22Rv1 (cell line): Measurements from ENCODE around the gene GPATCH8.

Experiments used
- H3K27ac ChIP-seq: fragments of 450-650 bp; 2 replicates; pipeline ENCODE4 v1.5.1; 2017
- ZFX ChIP-seq: fragments of 450-650 bp; IDR thresholded peaks from 2 replicates; pipeline ENCODE4 v1.6.1; 2017; ENCODE audit warnings: antibody characterized with exemption, borderline replicate concordance
- TF ChIP-seq, protein P1 (sequence below): fragments of 450-650 bp; IDR thresholded peaks from 2 replicates; pipeline ENCODE4 v1.5.1; 2017; ENCODE audit warnings: mild to moderate bottlenecking

Gene GPATCH8

DNA sequence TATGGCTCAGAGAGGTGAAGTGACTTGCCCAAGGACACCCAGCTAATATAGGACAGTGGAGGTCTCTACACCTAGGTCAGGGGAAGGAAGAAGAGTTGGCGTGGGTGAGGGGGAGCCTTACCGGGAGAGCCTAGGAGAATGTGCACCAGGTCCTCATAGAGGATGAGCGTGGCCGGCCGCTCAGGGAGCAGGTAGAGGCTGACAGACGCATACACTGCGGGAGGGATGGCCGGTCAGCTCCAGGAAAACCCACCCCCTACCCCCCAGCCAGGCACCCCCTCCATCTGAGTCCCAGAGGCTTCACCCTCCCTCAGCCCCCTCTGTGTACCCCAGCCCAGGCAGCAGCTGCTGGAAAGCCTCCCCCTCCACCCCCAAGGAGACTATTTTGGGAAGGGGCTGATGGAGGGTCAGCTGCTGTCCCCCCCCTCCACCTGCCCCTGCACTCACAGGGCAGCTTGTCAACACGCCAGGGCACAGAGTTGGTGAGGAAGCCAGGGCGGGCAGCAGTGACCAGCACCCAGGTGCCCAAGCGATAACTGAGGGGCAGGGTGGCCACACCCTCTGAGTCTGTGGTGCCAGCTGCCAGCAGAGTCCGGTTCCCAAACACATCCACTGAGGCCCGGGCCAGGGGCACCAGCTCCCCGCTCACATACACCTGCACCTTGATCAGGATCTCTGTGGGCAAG lies 143.6 kb downstream of the GPATCH8 start:
- TF ChIP-seq, protein P1, sequence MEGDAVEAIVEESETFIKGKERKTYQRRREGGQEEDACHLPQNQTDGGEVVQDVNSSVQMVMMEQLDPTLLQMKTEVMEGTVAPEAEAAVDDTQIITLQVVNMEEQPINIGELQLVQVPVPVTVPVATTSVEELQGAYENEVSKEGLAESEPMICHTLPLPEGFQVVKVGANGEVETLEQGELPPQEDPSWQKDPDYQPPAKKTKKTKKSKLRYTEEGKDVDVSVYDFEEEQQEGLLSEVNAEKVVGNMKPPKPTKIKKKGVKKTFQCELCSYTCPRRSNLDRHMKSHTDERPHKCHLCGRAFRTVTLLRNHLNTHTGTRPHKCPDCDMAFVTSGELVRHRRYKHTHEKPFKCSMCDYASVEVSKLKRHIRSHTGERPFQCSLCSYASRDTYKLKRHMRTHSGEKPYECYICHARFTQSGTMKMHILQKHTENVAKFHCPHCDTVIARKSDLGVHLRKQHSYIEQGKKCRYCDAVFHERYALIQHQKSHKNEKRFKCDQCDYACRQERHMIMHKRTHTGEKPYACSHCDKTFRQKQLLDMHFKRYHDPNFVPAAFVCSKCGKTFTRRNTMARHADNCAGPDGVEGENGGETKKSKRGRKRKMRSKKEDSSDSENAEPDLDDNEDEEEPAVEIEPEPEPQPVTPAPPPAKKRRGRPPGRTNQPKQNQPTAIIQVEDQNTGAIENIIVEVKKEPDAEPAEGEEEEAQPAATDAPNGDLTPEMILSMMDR = no peak
- TF ChIP-seq ZFX = no peak

DNA sequence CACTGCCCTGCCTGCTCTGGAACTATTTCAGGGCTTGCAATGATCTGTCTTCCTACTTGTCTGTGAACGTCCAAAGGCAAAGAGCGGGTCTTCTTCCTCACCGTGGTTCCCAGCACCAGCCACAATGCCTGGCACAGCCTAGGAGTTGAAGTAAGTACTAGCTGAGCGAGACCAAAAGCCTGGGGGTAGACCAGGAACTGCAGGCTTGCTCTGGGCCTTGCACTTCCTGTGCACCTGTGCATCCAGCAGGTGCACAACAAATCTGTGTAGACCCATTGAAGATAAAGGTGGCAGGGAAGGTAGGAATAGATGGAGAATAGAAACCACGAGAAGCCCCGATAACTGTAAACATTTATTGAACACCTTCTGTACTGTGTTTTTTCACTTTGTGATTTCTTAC lies 144.2 kb downstream of the GPATCH8 start:
- TF ChIP-seq ZFX = no peak
- TF ChIP-seq, protein P1 = no peak

More for the DNA sequence above, 143.6 kb downstream of the GPATCH8 start:
- no peak overlapping the region for H3K27ac ChIP-seq

DNA sequence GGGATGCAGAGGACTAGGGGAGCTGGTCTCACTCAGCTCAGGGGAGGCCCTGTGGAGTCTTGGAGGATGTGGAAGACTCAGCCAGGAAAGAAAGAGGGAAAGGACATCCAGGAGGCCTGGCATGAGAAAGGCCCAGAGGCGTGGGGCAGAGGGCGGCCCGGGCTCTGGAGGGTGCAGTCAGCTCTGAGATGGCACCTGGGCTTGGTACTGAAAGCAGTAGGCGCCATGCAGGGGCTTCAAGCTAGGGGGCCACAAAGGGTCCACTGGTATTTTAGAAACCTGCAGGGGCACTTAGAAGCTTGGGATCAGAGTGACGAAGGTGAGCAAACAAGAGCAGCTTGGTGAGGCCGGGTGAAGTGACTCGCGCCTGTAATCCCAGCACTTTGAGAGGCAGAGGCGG lies 145.1 kb downstream of the GPATCH8 start:
- TF ChIP-seq, protein P1 = no peak
- TF ChIP-seq ZFX = no peak
- no peak overlapping the region for H3K27ac ChIP-seq

More for the DNA sequence above, 144.2 kb downstream of the GPATCH8 start:
- no peak overlapping the region for H3K27ac ChIP-seq

DNA sequence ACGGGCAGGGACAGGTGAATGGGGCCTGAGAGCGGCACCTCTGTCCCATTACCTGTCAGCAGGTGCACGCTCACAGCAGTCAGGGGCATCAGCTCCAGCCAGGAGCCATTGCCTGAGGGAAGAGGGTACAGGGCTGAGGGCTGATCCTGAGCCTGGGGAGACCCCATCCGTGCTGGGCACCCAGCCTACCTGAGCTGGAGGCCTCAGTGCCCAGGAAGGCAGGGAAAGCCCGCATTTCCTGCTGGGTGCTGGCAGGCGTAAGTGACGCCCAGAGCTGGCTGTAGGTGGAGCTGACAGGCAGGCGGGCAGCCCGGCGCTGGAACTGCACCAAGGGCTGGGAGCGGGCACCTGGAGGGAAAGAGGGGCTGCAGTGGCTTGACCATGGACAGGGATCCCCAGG lies 147.0 kb downstream of the GPATCH8 start:
- TF ChIP-seq, protein P1 = no peak
- no peak for TF ChIP-seq ZFX
- no peak overlapping the region for H3K27ac ChIP-seq

DNA sequence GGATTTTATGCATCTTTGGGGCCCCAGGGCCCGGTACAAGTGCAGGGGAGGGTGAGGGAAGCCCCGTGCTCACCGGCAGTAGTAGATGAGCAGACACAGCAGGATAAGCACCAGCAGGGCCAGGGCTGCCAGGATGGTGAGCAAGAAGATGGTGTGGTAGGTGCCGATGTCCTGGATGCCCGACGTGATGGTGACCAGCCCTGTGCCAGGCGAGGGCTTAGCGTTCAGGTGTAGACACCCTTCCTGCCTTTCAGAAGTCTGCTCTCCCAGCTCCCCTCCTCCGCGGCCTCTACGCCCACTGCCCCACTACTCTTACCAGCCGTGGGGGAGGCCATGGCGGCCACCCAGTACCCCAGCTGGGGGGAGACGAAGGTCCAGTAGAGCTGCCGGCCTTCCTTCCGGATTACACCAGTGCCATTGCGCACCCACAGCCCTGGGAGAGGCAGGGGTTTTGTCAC lies 147.5 kb downstream of the GPATCH8 start:
- TF ChIP-seq ZFX = no peak
- H3K27ac ChIP-seq = no peak overlapping the region

DNA sequence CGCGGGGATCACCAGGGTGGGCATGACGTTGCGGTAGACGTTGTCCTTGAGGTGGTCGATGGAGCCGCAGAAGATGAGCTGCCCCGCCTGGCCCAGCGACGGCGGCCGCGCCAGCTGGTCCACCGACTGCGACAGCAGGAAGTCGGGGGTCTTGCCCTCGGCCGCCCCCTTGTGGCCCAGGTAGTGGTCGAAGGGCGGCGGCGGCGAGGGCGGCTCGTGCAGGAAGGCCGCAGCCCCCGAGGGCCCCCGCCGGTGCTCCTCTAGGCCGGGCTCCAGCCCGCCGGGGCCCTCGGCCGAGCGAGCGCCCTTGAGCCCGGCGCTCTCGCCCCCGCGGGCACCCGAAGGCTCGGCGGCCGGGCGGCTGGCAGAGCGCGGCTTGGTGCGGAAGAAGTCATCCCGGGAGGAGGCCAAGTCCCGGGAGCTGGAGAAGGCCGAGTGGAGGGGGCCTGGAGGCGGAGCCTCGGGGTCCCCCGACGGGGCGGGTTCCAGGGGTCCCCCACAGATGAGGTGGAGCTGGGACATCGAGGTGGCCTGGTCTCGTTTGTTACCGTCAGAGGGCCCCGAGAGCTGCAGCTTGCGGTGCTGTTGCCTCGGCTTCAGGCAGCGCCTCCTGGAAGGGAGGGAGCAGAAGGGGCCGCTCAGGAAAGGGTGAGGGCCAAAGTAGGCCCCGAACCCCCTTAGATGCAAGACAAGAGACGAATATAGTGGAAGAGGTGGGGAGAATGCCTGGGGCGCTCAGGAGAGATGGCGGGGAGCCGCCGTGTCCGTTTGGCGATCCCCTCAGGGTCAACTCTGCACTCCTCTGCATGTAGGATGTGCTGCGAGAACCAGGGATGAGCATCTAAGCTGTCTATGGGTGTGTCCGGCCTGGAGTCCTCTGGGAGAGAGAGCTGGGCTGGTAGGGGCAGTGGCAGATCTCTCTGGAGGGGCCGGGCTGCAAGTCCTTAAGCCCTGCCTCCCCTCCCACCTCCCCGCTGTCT lies 148.3 kb downstream of the GPATCH8 start:
- TF ChIP-seq, protein P1 = peak; percentile 79
- TF ChIP-seq ZFX = no peak
- peak overlapping the region; percentile 71 for H3K27ac ChIP-seq

DNA sequence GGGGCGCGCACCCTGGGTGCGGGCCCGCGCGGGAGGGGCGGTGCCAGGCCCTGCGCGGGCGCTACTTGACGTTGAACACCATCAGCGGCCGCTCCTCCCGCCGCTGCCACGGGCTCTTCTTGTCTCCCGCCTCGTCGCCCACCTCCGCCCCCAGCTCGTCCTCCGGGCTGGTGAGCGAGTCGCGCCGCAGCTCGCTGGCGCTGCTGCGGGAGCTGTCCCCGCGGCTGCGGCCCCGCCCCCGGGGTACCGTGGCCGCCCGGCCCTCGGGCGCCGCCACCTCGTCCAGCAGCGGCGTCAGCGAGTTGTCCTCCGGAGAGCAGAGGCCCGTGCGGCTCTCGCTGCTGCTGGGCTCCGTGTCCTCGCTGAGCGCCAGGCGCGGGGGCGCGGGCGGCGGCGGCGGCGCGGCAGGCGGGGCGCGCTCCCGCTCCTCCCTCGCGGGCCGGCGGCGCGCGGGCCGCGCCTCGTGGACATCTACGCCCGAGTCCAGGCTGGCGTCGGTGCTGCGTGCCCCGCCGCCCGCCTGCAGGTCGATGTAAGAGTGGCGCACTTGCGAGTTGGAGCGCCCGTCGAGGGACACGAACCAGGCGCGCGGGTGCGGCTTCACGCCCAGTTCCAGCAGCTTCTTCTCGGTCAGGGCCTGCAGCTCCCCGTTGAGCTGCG lies 149.4 kb downstream of the GPATCH8 start:
- peak overlapping the region; percentile 71 for H3K27ac ChIP-seq
- TF ChIP-seq, protein P1 = no peak
- no peak for TF ChIP-seq ZFX
